Ovary (tissue), 9 donors: Measurements from ENCODE around the gene AFF4. TPM values are rescaled to one million over a fixed set of nuclear protein-coding genes. Genes with fewer than 3 reads are reported as not detected.

ENCODE experiments used
- DNase-seq, 5 donors: peaks; one replicate each; pipeline ENCODE4 v3.0.0-alpha.2; 2019 to 2020
- H3K27ac ChIP-seq, 2 donors: fragments of 200-600 bp; one replicate each; pipeline versions ENCODE4 v1.5.1 to v1.8.0; 2019 to 2022
- H3K27me3 ChIP-seq: fragments of 200-600 bp; one replicate; pipeline ENCODE4 v1.8.0; 2022
- H3K36me3 ChIP-seq: fragments of 200-600 bp; sonication (generic); one replicate; pipeline ENCODE4 v1.5.1; 2019
- H3K4me1 ChIP-seq: one replicate; pipeline ENCODE4 v1.8.1; 2013; ENCODE audit warnings: mild to moderate bottlenecking, moderate library complexity; ENCODE audit not compliant: insufficient read depth
- H3K4me3 ChIP-seq: fragments of 200-600 bp; sonication (generic); one replicate; pipeline ENCODE4 v1.5.1; 2017
- H3K9me3 ChIP-seq, 2 donors: fragments of 200-600 bp in 1 of 2; sonication (generic) in 1 of 2; one replicate each; pipeline versions ENCODE4 v1.5.1 to v1.8.1; 2013 to 2019; ENCODE audit warnings: mild to moderate bottlenecking in 1 of 2, moderate library complexity in 1 of 2
- EP300 ChIP-seq: sonication (generic); formaldehyde crosslinking; IDR thresholded peaks from one replicate; pipeline ENCODE4 v1.6.1; 2017; ENCODE audit warnings: antibody characterized with exemption
- POLR2A ChIP-seq: fragments of 450-650 bp; IDR thresholded peaks from one replicate; pipeline ENCODE4 v1.6.1; 2017; ENCODE audit warnings: antibody characterized with exemption, mild to moderate bottlenecking, moderate library complexity
- WGBS, 3 donors: extraction: QIAGEN DNeasy Blood & Tissue Kit in 1 of 3; methylation state at CpG; one replicate each; pipeline versions ENCODE4 v1.1.5 to v1.1.7; 2013 to 2017; 5-methylcytosine and 5-hydroxymethylcytosine counted together
- intact Hi-C, 4 donors: fragments of 100-400 bp; cut with DNase I; formaldehyde crosslinking; loops; one replicate each; pipeline versions ENCODE4 v1.11.0 to v1.15.1; 2022 to 2023
- polyA plus RNA-seq, 2 donors: library from polyadenylated mRNA; stranded (reverse); fragments of 200-250 nt in 1 of 2; fragments of 350-450 nt in 1 of 2; fragmentation: Illumina TruSeq in 1 of 2; extraction: RNeasy Lipid Tissue Mini Kit (QIAGEN cat#74804) in 1 of 2; gene quantifications; one replicate each; pipeline ENCODE4 v1.2.3, GENCODE V29; 2013 to 2014
- total RNA-seq, 7 donors: library from RNA; depleted of rRNA in 2 of 7; stranded (reverse); fragments of >200 nt in 2 of 7; fragmentation: NEBNext Ultra II Directional in 3 of 7; extraction: Animal tissue kit (Norgen Biotek cat#: 25700) in 3 of 7; gene quantifications; one replicate each; pipeline versions ENCODE4 v1.1.0 to v1.2.4, GENCODE V29; 2016 to 2023
- TF ChIP-seq, protein P1 (sequence below), 3 donors: fragments of 450-650 bp in 2 of 3; fragments of 200-600 bp in 1 of 3; IDR thresholded peaks; one replicate each; pipeline versions ENCODE4 v1.5.1 to v1.8.0; 2016 to 2022; ENCODE audit warnings: antibody characterized with exemption in 3 of 3, mild to moderate bottlenecking in 1 of 3
- donor health status: DM: no; HTN: no; CAD: no; lungs with moderate emphysema.
- donor health status: DM: no; HTN: no; CAD: no.
- donor health status: Bipolar disorder and iron deficiency.
- donor health status: DM: yes; HTN: yes; CAD: no.
- donor health status: DM: no; HTN: no; CAD: no.
- donor health status: DM: yes; HTN: yes; CAD: no.

The AFF4 gene
- total and polyA plus RNA-seq, 9 donors, result 19.5 to 114 (median 70.5) TPM

- intact Hi-C loops, result loop anchor here in 1 of 4 donors (5.0 kb wide), 1 partner anchor 1034 kb away; no protein-coding TSS in a partner anchor
Observed at GRCh38 chr5:132840896-132841295, 122.5 kb downstream of the AFF4 start.

DNA sequence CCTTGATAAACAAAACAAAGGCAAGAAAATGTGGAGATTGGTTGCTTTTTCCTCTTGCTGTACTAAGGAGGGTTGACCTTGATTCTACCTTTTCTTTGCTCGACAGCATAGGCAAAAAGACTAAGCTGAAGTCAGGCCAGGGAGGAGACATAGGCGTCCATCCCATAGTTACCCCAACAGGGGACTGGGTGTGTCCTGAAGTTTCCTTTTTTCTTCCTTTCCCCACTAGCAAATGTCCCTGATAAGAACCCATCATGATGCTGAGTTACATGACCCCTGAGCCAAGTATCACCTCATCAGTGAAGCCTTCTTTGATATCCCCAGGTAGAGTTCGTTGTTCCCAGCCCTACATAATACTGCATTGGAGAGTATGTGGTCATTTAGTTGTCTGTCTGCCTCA is 123.1 kb downstream of the AFF4 start:
- Histone ChIP-seq H3K36me3 (no peaks in the 10 kb centered on the region), H3K4me1 (no peaks in the 10 kb centered on the region), H3K27me3 (no peaks in the 10 kb centered on the region), H3K9me3 (no peaks in the 10 kb centered on the region), H3K27ac (no peak overlapping the region), H3K4me3 (no peak overlapping the region)
- intact Hi-C loops, result loop anchor here in 1 of 4 donors (5.0 kb wide), 1 partner anchor 1033 kb away; no protein-coding TSS in a partner anchor
- DNase-seq, result no peak
- 64 to 76% (median 69%) methylated on average over 3 of the region's 3 CpGs for WGBS, 3 donors
- TF ChIP-seq, protein P1, sequence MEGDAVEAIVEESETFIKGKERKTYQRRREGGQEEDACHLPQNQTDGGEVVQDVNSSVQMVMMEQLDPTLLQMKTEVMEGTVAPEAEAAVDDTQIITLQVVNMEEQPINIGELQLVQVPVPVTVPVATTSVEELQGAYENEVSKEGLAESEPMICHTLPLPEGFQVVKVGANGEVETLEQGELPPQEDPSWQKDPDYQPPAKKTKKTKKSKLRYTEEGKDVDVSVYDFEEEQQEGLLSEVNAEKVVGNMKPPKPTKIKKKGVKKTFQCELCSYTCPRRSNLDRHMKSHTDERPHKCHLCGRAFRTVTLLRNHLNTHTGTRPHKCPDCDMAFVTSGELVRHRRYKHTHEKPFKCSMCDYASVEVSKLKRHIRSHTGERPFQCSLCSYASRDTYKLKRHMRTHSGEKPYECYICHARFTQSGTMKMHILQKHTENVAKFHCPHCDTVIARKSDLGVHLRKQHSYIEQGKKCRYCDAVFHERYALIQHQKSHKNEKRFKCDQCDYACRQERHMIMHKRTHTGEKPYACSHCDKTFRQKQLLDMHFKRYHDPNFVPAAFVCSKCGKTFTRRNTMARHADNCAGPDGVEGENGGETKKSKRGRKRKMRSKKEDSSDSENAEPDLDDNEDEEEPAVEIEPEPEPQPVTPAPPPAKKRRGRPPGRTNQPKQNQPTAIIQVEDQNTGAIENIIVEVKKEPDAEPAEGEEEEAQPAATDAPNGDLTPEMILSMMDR (IDR thresholded peaks at IDR 0.05), result no peak
- TF ChIP-seq EP300, result no peak
- no peak for TF ChIP-seq POLR2A

More at GRCh38 chr5:132840896-132841295, 122.5 kb downstream of the AFF4 start:
- TF ChIP-seq, protein P1 (IDR thresholded peaks at IDR 0.05), result no peak
- no peak for TF ChIP-seq POLR2A
- no peak for TF ChIP-seq EP300
- no peak overlapping the region for H3K27ac ChIP-seq
- no peak for DNase-seq
- WGBS, 3 donors, result 20 to 38% (median 23%) methylated on average over 1 of the region's 1 CpG
- no peak overlapping the region for H3K4me3 ChIP-seq
- H3K4me1 ChIP-seq, result no peaks in the 10 kb centered on the region
- no peaks in the 10 kb centered on the region for H3K27me3 ChIP-seq
- H3K36me3 ChIP-seq, result no peaks in the 10 kb centered on the region
- no peaks in the 10 kb centered on the region for H3K9me3 ChIP-seq

DNA sequence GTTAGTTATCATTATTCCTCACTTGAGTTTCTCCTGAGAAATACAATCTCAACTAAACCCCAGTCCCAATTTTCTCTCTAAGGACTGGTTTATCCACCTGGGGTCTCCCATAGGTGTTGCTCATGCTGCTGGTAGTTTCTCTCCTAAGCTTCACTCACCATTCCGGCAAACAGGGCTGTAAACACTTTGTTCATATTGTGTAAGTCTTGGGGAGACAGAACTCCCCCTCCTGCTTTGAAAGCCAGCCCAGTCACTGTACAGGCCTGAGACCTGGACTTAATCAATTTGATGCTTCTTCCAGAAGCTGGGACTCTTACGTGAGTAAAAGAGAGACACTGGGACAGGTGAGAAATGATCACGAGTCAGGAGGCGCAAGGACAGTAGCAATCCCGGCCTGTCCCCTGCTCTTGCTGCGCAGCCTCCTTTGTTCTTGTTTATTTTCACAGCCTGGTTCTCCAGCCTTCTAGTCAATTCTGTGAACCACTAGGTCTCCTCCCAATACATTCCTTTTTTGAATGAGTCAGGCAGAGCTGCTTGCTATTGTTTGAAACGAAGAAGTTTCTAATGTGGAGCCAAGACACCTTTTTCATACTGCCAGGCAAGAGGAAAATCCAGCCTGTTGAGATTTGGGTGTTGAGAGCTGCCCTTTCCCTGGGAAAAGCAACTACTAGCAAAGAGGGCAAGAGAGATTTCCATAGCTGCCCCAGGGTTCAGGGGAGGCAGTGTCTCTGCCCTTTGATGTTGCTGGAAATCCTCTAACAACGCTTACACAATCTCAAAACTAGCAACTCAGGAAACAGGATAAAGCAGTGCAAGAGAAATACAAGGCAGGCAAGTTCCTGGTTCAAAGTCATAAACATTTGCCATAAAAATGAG is 123.8 kb downstream of the AFF4 start:
- H3K27me3 ChIP-seq, result no peaks in the 10 kb centered on the region
- intact Hi-C loops, result loop anchor here in 1 of 4 donors (5.0 kb wide), 1 partner anchor 1032 kb away; no protein-coding TSS in a partner anchor
- H3K36me3 ChIP-seq, result no peaks in the 10 kb centered on the region
- no peak overlapping the region for H3K4me3 ChIP-seq
- no peak for TF ChIP-seq EP300
- no peak for TF ChIP-seq POLR2A
- TF ChIP-seq, protein P1 (IDR thresholded peaks at IDR 0.05), result no peak
- no peaks in the 10 kb centered on the region for H3K9me3 ChIP-seq
- no peak overlapping the region for H3K27ac ChIP-seq
- H3K4me1 ChIP-seq, result no peaks in the 10 kb centered on the region
- WGBS, 3 donors, result 61% methylated on average over 8 of the region's 8 CpGs
- DNase-seq, result no peak

- no peak for TF ChIP-seq POLR2A
- TF ChIP-seq, protein P1 (IDR thresholded peaks at IDR 0.05), result no peak
- TF ChIP-seq EP300, result no peak
- no peaks in the 10 kb centered on the region for H3K9me3 ChIP-seq
- H3K27me3 ChIP-seq, result no peaks in the 10 kb centered on the region
- DNase-seq, result no peak
- intact Hi-C loops, result no loop called here
- H3K36me3 ChIP-seq, result no peaks in the 10 kb centered on the region
- no peak overlapping the region for H3K27ac ChIP-seq
- 57 to 86% (median 69%) methylated on average over 3 of the region's 3 CpGs for WGBS, 3 donors
- no peaks in the 10 kb centered on the region for H3K4me1 ChIP-seq
- H3K4me3 ChIP-seq, result no peak overlapping the region
Observed at GRCh38 chr5:132838516-132839282, 124.7 kb downstream of the AFF4 start.
